HepG2 (cell line): Measurements from ENCODE around the gene TRANK1. TPM values are rescaled to one million over a fixed set of nuclear protein-coding genes. Genes with fewer than 3 reads are reported as not detected.

Source experiments
- ATAC-seq: fragments of 200-7000 bp; cut with Tn5 transposase; 3 replicates; pipeline ENCODE4 v1.9.1; 2020; ENCODE audit warnings: mild to moderate bottlenecking, moderate library complexity
- BruUV-seq: library from RNA; stranded (reverse); fragments of 400-500 nt; replicated peaks from 2 replicates; lab custom pipeline; 2021; lab: Mats Ljungman, UMichigan
- CTCF ChIA-PET: fragments of 300-600 bp; formaldehyde crosslinking; extraction: SDS; loops from one replicate; lab custom pipeline; 2021; ENCODE audit warnings: low total read pairs, inconsistent platforms, low intra/inter-chr PET ratio; lab: Yijun Ruan, JAX
- POLR2A ChIA-PET: fragments of 350-600 bp; sonication (Branson Sonifier 250); formaldehyde crosslinking; loops from one replicate; lab custom pipeline; 2020; ENCODE audit warnings: antibody characterized with exemption, inconsistent platforms; lab: Yijun Ruan, JAX
- DNase-seq: peaks from one replicate; pipeline ENCODE4 v3.0.0-alpha.2; 2015; ENCODE audit warnings: low spot score
- FAIRE-seq: peaks from 3 replicates; lab custom pipeline; 2011; peaks lifted over from hg19 to GRCh38; lab: Jason Lieb, UNC
- H2AFZ ChIP-seq: one replicate; pipeline ENCODE4 v1.6.1; 2011; ENCODE audit warnings: low read length, inconsistent platforms
- H3K27ac ChIP-seq: fragments of 300-600 bp; 3 replicates; pipeline ENCODE4 v1.8.0; 2011; ENCODE audit warnings: mixed run types, mild to moderate bottlenecking, mixed read lengths, low read length, inconsistent platforms; ENCODE audit not compliant: insufficient read depth; ENCODE audit errors: extremely low read length
- H3K27me3 ChIP-seq, 2 experiments: fragments of 200-600 bp in 1 of 2; 2 replicates in 1 of 2; 3 replicates in 1 of 2; pipeline versions ENCODE4 v1.6.0 to v1.8.0; 2011; ENCODE audit warnings: low read length in 2 of 2, mild to moderate bottlenecking in 2 of 2, moderate library complexity in 2 of 2, inconsistent platforms in 1 of 2; ENCODE audit not compliant: insufficient read depth in 2 of 2, control insufficient read depth in 1 of 2
- H3K36me3 ChIP-seq, 2 experiments: fragments of 200-600 bp in 1 of 2; replicated peaks in 1 of 2; 2 replicates in 1 of 2; 3 replicates in 1 of 2; pipeline versions ENCODE4 v1.5.1 to v1.8.0; 2011; ENCODE audit warnings: low read length in 2 of 2, inconsistent platforms in 1 of 2; ENCODE audit not compliant: insufficient read depth in 2 of 2, control insufficient read depth in 1 of 2
- H3K4me1 ChIP-seq: 2 replicates; pipeline ENCODE4 v1.5.1; 2012; ENCODE audit warnings: low read length, inconsistent platforms; ENCODE audit not compliant: insufficient read depth
- H3K4me2 ChIP-seq: 2 replicates; pipeline ENCODE4 v1.6.0; 2011; ENCODE audit warnings: low read depth, low read length, inconsistent platforms
- H3K4me3 ChIP-seq, 3 experiments: fragments of 200-600 bp in 1 of 3; sonication (generic), shearing (Covaris generic) in 1 of 3; replicated peaks in 1 of 3; 2 replicates each; pipeline ENCODE4 v1.5.1; 2011 to 2016; ENCODE audit warnings: low read length in 3 of 3, inconsistent platforms in 2 of 3, low read depth in 2 of 3, mild to moderate bottlenecking in 2 of 3, control low read depth in 1 of 3, mixed read lengths in 1 of 3; ENCODE audit not compliant: insufficient read depth in 1 of 3
- H3K79me2 ChIP-seq: one replicate; pipeline ENCODE4 v1.6.1; 2011; ENCODE audit warnings: low read length, inconsistent platforms; ENCODE audit not compliant: insufficient read depth
- H3K9ac ChIP-seq: 2 replicates; pipeline ENCODE4 v1.6.0; 2011; ENCODE audit warnings: mild to moderate bottlenecking, low read depth, low read length, inconsistent platforms; ENCODE audit not compliant: insufficient read depth
- H3K9me3 ChIP-seq: 2 replicates; pipeline ENCODE4 v1.5.1; 2012; ENCODE audit warnings: mild to moderate bottlenecking, low read length
- H4K20me1 ChIP-seq: 2 replicates; pipeline ENCODE4 v1.6.0; 2011; ENCODE audit warnings: inconsistent platforms, mild to moderate bottlenecking, low read length, moderate library complexity; ENCODE audit not compliant: insufficient read depth
- BORCS8-MEF2B ChIP-seq: sonication (generic); formaldehyde crosslinking; IDR thresholded peaks from 2 replicates; pipeline ENCODE4 v1.8.0; 2022; ENCODE audit warnings: mild to moderate bottlenecking, missing genetic modification reagents
- CREM ChIP-seq, 2 experiments: sonication (generic) in 1 of 2; formaldehyde crosslinking in 1 of 2; IDR thresholded peaks; 2 replicates each; pipeline versions ENCODE4 v1.4.0 to v1.6.1; 2016 to 2020; ENCODE audit warnings: antibody characterized with exemption in 1 of 2, mild to moderate bottlenecking in 1 of 2, missing genetic modification reagents in 1 of 2
- KDM3A ChIP-seq: IDR thresholded peaks from 2 replicates; pipeline ENCODE4 v1.6.1; 2018; ENCODE audit warnings: low read depth, missing compliant biosample characterization
- NCOA1 ChIP-seq: sonication (generic); formaldehyde crosslinking; IDR thresholded peaks from 2 replicates; pipeline ENCODE4 v1.9.0; 2021; ENCODE audit warnings: missing genetic modification reagents
- NFIC ChIP-seq: IDR thresholded peaks from 2 replicates; pipeline ENCODE4 v1.6.1; 2012; ENCODE audit warnings: mild to moderate bottlenecking, low read length, inconsistent platforms
- ZNF205 ChIP-seq: IDR thresholded peaks from 2 replicates; pipeline ENCODE4 v1.6.1; 2018; ENCODE audit warnings: missing biosample characterization, missing genetic modification reagents
- ZNF24 ChIP-seq: fragments of 450-650 bp; IDR thresholded peaks from 2 replicates; pipeline ENCODE4 v1.6.1; 2017; ENCODE audit warnings: antibody characterized with exemption, mild to moderate bottlenecking
- ZNF331 ChIP-seq: sonication (generic); formaldehyde crosslinking; IDR thresholded peaks from 2 replicates; pipeline ENCODE4 v1.4.0; 2020; ENCODE audit warnings: missing genetic modification reagents
- WGBS: methylation state at CpG from one replicate; pipeline ENCODE4 v1.1.6; 2017; ENCODE audit warnings: low lambda C conversion rate; 5-methylcytosine and 5-hydroxymethylcytosine counted together
- in situ Hi-C: cut with HindIII; loops from 2 replicates; pipeline ENCODE4 v1.10.0; 2017; ENCODE audit warnings: low pct_unique_long_range_greater_than_20kb; ENCODE audit not compliant: extremely low pct_ligation_motif_present
- intact Hi-C: fragments of 100-400 bp; cut with micrococcal nuclease; formaldehyde crosslinking; loops from one replicate; pipeline ENCODE4 v1.10.0; 2022; ENCODE audit not compliant: unreplicated experiment
- polyA plus RNA-seq, 8 experiments: library from polyadenylated mRNA; depleted of rRNA in 3 of 8; stranded (reverse) in 7 of 8; unstranded in 1 of 8; fragments of >200 nt; fragmentation: Illumina TruSeq in 4 of 8; extraction: Trizol in 4 of 8; gene quantifications; 2 replicates each; pipeline versions ENCODE4 v1.2.1 to v1.2.3, GENCODE V29; 2011 to 2016; ENCODE audit warnings: low read depth in 4 of 8, missing spikeins in 1 of 8, mixed read lengths in 1 of 8; ENCODE audit not compliant: insufficient read depth in 1 of 8
- total RNA-seq, 5 experiments: library from RNA; depleted of rRNA; stranded (reverse); fragments of >200 nt; fragmentation: Illumina TruSeq; extraction: Trizol; gene quantifications; 2 replicates each; pipeline ENCODE4 v1.2.3, GENCODE V29; 2016; ENCODE audit warnings: low read depth in 1 of 5
- TF ChIP-seq, protein P1 (sequence below): sonication (generic); formaldehyde crosslinking; IDR thresholded peaks from 2 replicates; pipeline ENCODE4 v1.4.0; 2020; ENCODE audit warnings: missing genetic modification reagents
- TF ChIP-seq, protein P2 (sequence below): sonication (generic); formaldehyde crosslinking; IDR thresholded peaks from 2 replicates; pipeline ENCODE4 v1.9.0; 2021; ENCODE audit warnings: missing genetic modification reagents, mild to moderate bottlenecking, borderline replicate concordance

TRANK1 gene
- total and polyA plus RNA-seq, 2 of the 13 experiments (the other 11 are each of a cell fraction or from before 2014, with no cell fraction given), result 0.13 to 0.32 TPM

DNA sequence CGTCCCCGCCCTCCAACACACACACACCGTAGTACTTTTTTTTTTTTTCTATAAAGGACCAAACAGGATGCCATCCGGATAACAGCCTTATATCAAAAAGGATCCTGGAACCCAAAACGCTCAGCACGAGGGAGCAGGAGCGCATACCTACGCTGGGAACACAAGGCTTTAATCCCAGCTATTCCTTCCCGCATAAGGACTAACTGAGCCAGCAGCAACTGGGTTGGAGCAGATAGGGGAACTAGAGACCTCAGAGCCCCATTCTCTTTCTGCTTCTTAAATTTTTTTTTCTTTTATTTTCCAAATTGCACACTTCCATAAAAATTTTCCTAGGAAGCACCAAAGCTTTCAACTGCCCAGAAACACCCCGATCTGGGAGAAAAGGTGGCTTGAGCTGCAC, 1.3 kb downstream of the TRANK1 start (continued):
- TF ChIP-seq NCOA1 (CRISPR knock-in tag), result no peak
- TF ChIP-seq, protein P1, sequence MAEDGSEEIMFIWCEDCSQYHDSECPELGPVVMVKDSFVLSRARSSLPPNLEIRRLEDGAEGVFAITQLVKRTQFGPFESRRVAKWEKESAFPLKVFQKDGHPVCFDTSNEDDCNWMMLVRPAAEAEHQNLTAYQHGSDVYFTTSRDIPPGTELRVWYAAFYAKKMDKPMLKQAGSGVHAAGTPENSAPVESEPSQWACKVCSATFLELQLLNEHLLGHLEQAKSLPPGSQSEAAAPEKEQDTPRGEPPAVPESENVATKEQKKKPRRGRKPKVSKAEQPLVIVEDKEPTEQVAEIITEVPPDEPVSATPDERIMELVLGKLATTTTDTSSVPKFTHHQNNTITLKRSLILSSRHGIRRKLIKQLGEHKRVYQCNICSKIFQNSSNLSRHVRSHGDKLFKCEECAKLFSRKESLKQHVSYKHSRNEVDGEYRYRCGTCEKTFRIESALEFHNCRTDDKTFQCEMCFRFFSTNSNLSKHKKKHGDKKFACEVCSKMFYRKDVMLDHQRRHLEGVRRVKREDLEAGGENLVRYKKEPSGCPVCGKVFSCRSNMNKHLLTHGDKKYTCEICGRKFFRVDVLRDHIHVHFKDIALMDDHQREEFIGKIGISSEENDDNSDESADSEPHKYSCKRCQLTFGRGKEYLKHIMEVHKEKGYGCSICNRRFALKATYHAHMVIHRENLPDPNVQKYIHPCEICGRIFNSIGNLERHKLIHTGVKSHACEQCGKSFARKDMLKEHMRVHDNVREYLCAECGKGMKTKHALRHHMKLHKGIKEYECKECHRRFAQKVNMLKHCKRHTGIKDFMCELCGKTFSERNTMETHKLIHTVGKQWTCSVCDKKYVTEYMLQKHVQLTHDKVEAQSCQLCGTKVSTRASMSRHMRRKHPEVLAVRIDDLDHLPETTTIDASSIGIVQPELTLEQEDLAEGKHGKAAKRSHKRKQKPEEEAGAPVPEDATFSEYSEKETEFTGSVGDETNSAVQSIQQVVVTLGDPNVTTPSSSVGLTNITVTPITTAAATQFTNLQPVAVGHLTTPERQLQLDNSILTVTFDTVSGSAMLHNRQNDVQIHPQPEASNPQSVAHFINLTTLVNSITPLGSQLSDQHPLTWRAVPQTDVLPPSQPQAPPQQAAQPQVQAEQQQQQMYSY (CRISPR knock-in tag), result no peak
- TF ChIP-seq, protein P2, sequence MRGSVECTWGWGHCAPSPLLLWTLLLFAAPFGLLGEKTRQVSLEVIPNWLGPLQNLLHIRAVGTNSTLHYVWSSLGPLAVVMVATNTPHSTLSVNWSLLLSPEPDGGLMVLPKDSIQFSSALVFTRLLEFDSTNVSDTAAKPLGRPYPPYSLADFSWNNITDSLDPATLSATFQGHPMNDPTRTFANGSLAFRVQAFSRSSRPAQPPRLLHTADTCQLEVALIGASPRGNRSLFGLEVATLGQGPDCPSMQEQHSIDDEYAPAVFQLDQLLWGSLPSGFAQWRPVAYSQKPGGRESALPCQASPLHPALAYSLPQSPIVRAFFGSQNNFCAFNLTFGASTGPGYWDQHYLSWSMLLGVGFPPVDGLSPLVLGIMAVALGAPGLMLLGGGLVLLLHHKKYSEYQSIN (CRISPR knock-in tag), result no peak

DNA sequence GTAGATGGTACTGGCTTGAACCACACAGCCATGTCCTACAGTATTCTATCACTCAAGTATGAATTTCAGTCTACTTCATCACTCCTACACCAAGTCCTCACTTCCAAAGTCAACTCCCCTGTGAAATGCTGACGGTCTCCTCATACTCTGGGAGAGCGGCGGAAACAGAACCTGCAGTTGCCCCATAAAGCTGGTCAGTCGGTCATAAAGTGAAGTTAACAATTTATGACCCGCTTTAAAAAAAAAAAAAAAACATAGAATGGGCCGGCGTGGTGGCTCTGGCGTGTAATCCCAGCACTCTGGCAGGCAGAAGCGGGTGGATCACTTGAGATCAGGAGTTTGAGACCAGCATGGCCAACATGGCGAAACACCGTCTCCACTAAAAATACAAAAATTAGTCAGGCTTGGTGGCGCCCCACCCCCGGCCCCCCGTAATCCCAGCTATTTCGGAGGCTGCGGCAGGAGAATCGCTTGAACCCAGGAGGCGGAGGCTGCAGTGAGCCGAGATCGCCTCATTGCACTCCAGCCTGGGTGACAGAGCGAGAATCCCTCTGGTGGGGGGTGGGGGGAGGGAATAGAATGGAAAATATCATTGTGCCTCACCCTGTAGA, 2.1 kb downstream of the TRANK1 start:
- WGBS, result 65% methylated on average over 21 of the region's 21 CpGs
- FAIRE-seq, result no peak

More for the DNA sequence above, 2.1 kb downstream of the TRANK1 start:
- Histone ChIP-seq H4K20me1 (no peaks in the 10 kb centered on the region), H3K9ac (no peak overlapping the region), H3K4me2 (no peak overlapping the region), H3K4me3 (no peak overlapping the region), H3K4me1 (peaks cover 12% of the 10 kb centered on the region), H3K27me3 (no peaks in the 10 kb centered on the region; a peak in 1 of 5 replicates), H3K36me3 (no peaks in the 10 kb centered on the region), H3K9me3 (peaks cover 7% of the 10 kb centered on the region), H2AFZ (no peak overlapping the region), H3K27ac (no peak overlapping the region), H3K79me2 (no peaks in the 10 kb centered on the region)
- no peak for ATAC-seq
- in situ Hi-C loops, result no loop called here
- no peak for DNase-seq
- ChIA-PET CTCF (no interaction called here), POLR2A (no interaction called here)
- no peak for TF ChIP-seq CREM (IDR thresholded peaks at IDR 0.05)
- no peak for TF ChIP-seq CREM (CRISPR knock-in tag; IDR thresholded peaks at IDR 0.05)
- TF ChIP-seq BORCS8-MEF2B (CRISPR knock-in tag), result no peak
- TF ChIP-seq NFIC, result no peak
- TF ChIP-seq KDM3A (CRISPR knock-in tag), result no peak
- no peak for TF ChIP-seq ZNF205 (CRISPR knock-in tag)
- no peak for TF ChIP-seq ZNF331
- TF ChIP-seq ZNF24, result no peak
- no TSS peak for BruUV-seq
- intact Hi-C loops, result no loop called here
